Activated naive CD4-positive, alpha-beta T cell treated with anti-CD3 and anti-CD28 coated beads, Interleukin-2, amount 50 U/mL, for 24 hours (primary cell): ENCODE results near the gene SMPDL3B.
A peak's percentile ranks its signal among the peaks of the same experiment; 100 is the strongest.

Experiments used
- H3K27ac Mint-ChIP-seq: one replicate; pipeline ENCODE4 v1.8.0; 2021; ENCODE audit warnings: mild to moderate bottlenecking, mixed read lengths
- H3K27me3 Mint-ChIP-seq: one replicate; pipeline ENCODE4 v1.8.0; 2021; ENCODE audit warnings: mixed read lengths
- H3K36me3 Mint-ChIP-seq: one replicate; pipeline ENCODE4 v1.8.0; 2021; ENCODE audit warnings: mixed read lengths
- H3K4me1 Mint-ChIP-seq: one replicate; pipeline ENCODE4 v1.8.0; 2021; ENCODE audit warnings: mixed read lengths
- H3K4me3 Mint-ChIP-seq: one replicate; pipeline ENCODE4 v1.8.0; 2021; ENCODE audit warnings: mild to moderate bottlenecking, mixed read lengths
- H3K9me3 Mint-ChIP-seq: one replicate; pipeline ENCODE4 v1.8.0; 2021; ENCODE audit warnings: mixed read lengths

SMPDL3B gene

DNA sequence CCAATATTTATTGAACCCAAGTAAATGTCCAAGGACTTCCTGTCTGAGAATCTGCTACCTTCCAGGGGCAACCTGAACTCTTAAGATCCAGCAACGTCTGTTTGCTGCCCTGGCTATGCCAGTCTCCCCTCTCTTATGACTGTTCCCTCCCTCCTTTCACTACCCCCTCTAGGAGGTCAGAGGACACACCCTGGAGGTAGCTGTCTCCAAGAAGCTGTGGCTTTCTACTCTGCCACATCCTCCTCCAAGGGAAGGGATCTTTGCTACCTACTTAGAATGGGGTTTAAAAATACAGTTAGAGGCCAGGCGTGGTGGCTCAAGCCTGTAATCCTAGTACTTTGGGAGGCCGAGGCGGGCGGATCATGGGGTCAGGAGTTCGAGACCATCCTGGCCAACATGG is 3.6 kb upstream of the SMPDL3B start:
- Mint-ChIP-seq H3K36me3 (no peaks in the 10 kb centered on the region), H3K4me1 (peaks cover 16% of the 10 kb centered on the region), H3K9me3 (no peaks in the 10 kb centered on the region), H3K27me3 (peaks cover 7% of the 10 kb centered on the region), H3K27ac (no peak overlapping the region), H3K4me3 (no peak overlapping the region)

DNA sequence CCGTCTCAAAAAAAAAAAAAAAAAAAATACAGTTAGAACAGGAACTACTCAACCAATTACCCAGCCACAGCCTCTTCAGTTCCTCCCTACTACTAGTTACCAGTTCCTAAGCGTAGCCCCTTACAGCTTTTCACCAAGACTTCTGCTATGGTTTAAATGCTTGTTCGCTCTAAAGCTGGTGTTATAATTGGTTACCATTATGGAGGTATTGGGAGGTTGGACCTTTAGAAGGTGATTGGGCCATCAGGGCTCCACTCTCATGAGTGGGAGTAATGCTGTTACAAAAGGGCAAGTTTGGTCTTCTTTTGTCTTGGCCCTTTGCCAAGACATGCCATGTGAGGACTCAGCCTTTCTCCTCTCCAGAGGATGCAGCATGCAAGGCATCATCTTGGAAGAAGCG is 3.0 kb upstream of the SMPDL3B start:
- H3K4me1 Mint-ChIP-seq: peaks cover 16% of the 10 kb centered on the region
- no peaks in the 10 kb centered on the region for H3K9me3 Mint-ChIP-seq
- H3K27ac Mint-ChIP-seq: no peak overlapping the region
- H3K27me3 Mint-ChIP-seq: peaks cover 7% of the 10 kb centered on the region
- H3K4me3 Mint-ChIP-seq: no peak overlapping the region
- H3K36me3 Mint-ChIP-seq: no peaks in the 10 kb centered on the region

DNA sequence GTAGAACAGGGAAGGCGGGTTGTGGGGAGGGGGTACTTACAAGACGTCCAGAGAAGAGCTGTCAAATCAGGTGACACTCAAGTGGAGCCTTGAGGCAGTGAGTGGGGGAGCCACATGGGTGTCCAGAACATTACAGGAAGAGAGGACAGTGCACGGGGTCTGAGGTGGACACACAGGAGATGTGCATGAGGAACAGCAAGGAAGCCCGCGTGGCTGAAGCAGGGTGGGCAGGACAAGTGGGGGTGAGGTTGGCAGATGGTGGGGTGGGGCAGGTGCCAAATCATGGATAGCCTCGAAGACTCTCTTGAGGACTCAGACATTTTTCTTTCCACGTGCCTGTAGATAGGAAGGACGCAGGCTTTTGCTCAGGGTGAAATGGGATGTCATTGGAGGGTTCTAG is 921 bp downstream of the SMPDL3B start:
- Mint-ChIP-seq H3K9me3 (no peaks in the 10 kb centered on the region), H3K27me3 (peaks cover 7% of the 10 kb centered on the region), H3K4me1 (peaks cover 24% of the 10 kb centered on the region), H3K36me3 (no peaks in the 10 kb centered on the region), H3K4me3 (peak overlapping the region; percentile 82), H3K27ac (peak overlapping the region; percentile 31)

DNA sequence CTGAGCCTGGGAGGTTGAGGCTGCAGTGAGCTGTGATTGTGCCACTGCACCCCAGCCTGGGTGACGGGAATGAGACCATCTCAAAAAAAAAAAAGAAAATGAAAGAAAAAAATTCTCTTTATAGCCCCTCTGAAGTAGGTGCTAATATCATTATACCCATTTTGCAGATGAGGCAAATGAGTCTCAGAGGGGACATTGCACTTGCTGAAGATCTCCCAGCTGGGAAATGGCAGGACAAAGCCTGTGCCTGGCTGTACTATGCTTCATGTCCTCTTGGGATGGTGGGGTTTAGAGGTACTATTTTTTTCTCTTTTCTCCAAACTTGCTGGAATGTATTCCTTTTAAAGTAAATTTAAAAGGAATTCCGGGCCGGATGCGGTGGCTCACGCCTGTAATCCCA is 1.6 kb downstream of the SMPDL3B start:
- no peak overlapping the region for H3K27ac Mint-ChIP-seq
- H3K4me1 Mint-ChIP-seq: peaks cover 30% of the 10 kb centered on the region
- peaks cover 7% of the 10 kb centered on the region for H3K27me3 Mint-ChIP-seq
- H3K36me3 Mint-ChIP-seq: no peaks in the 10 kb centered on the region
- no peak overlapping the region for H3K4me3 Mint-ChIP-seq
- no peaks in the 10 kb centered on the region for H3K9me3 Mint-ChIP-seq

DNA sequence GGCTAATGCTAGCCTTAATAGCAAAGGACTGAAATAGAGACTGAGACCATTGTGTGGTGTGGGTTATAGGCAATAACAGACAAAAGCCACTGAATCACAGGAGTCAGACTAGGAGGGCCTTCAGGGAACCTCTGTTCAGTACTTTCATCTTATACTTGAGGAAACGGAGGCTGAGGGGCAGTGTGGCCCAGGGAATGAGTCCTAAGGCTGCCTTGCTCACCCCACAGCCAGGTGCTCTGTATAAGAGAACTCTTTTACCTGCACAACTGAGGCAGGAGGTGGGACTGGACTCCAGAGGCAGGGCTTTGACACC is 2.7 kb downstream of the SMPDL3B start:
- Mint-ChIP-seq H3K27ac (no peak overlapping the region), H3K36me3 (no peaks in the 10 kb centered on the region), H3K27me3 (peaks cover 7% of the 10 kb centered on the region), H3K4me3 (no peak overlapping the region), H3K4me1 (peaks cover 35% of the 10 kb centered on the region), H3K9me3 (no peaks in the 10 kb centered on the region)

DNA sequence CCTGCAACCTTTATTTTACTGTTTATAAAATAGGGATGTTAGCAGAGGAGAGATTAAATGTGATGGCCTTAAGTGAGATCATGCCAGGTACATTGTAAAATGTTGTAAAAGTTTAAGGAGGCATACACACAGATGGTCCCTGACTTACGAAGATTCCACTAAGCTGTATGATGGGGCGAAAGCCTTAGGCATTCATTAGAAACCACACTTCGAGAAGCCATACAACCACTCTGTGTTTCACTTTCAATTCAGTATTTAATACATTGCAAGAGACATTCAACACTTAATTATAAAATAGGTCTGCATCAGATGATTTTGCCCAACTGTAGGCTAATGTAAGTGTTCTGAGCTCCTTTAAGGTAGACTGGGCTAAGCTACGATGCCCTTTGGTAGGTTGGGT is 3.7 kb downstream of the SMPDL3B start:
- Mint-ChIP-seq H3K36me3 (no peaks in the 10 kb centered on the region), H3K4me3 (no peak overlapping the region), H3K4me1 (peaks cover 42% of the 10 kb centered on the region), H3K27me3 (peaks cover 5% of the 10 kb centered on the region), H3K27ac (no peak overlapping the region), H3K9me3 (no peaks in the 10 kb centered on the region)

DNA sequence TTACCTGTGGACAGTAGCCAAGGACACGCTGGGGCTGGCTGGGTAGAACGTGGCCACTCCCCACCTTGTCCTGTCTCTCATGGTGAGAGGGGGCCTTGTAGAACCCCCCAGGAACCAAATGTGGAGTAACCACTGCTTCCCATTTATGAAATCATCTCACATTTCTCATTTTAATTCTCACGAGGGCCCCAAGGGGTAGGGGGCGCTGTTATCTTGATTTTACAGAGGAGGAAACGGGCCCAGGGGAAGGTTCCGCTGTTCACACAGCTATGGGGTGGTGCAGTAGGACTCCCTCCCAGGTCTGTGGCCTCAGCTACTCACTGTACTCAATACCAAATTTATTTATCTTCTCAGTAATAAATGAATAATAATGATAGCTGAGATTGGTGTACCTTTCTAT is 5.5 kb downstream of the SMPDL3B start:
- Mint-ChIP-seq H3K4me3 (no peak overlapping the region), H3K27me3 (peaks cover 3% of the 10 kb centered on the region), H3K36me3 (no peaks in the 10 kb centered on the region), H3K9me3 (no peaks in the 10 kb centered on the region), H3K27ac (peak overlapping the region; percentile 88), H3K4me1 (peaks cover 47% of the 10 kb centered on the region)

DNA sequence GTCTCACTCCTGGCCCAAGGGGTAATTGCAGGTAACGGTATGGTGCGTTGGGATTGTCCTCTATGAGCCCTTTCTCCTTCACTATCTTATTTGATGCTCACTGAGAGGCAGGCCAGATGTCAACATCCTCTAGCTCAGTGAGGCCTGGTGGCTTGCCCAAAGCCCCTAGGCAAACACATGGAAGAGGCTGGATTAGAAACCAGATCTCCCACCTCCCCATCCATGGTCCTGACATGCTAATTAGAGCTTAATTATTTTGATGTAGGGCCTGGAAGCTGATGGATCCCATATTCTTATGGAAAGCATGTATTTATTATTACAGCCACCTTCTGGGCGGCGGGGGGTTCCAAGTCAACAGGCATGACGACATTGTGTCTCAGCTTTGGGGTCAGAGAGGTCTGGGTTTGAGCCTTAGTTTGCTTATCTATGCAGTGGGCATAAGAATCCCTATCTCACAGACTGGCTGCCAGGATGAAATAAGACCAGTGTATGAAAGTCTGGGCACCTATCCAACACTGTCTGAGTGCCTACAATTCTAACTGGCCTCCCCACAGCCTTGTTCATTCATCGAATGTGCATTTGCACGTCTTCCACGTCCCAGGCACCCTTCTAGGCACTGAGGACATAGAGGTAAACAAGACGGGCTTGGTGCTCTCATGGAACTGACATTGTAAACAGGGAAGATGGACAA is 6.2 kb downstream of the SMPDL3B start:
- H3K27me3 Mint-ChIP-seq: no peaks in the 10 kb centered on the region
- no peak overlapping the region for H3K4me3 Mint-ChIP-seq
- peak overlapping the region; percentile 88 for H3K27ac Mint-ChIP-seq
- H3K9me3 Mint-ChIP-seq: no peaks in the 10 kb centered on the region
- no peaks in the 10 kb centered on the region for H3K36me3 Mint-ChIP-seq
- peaks cover 42% of the 10 kb centered on the region for H3K4me1 Mint-ChIP-seq

DNA sequence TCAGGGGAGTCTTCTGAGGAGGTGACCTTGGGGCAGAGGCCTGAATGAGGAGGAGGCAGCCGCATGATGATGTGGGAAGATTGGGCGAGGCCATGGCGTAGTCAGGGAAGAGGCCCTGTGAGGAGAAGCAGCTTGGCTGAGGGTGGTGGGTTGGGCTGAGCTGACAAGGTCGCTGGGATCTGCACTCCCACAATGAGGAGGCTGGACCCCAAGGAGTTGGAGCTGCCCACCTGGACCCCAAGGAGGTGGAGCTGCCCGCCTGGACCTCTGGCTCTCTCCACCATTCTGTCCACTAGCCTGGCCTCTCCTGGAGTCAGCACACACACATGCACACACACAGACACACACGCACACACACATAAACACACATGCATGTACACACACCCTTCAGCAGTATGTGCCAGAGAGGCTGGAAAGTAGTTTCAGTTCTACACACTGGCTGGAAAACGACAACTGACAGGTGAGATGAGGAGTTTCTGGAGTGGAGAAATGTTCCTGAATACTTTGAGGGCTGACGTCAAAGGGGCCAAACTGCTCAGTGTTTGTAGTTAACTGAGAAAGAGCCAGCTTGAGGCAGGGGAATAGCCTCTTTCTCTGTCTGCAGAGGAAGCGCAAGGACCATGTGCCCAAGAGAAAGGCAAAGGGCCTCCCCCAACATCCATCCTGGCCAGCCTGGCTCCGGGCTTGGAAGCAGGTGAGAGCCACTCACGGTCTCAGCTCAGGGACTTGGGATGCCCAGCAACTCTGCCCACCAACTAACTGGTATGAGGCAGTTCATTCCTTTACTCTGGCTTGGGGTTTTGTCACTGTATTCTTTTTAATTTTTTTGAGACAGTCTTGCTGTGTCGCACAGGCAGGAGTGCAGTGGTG is 7.1 kb downstream of the SMPDL3B start:
- no peaks in the 10 kb centered on the region for H3K9me3 Mint-ChIP-seq
- no peaks in the 10 kb centered on the region for H3K36me3 Mint-ChIP-seq
- peaks cover 42% of the 10 kb centered on the region for H3K4me1 Mint-ChIP-seq
- peak overlapping the region; percentile 37 for H3K27ac Mint-ChIP-seq
- H3K4me3 Mint-ChIP-seq: no peak overlapping the region
- no peaks in the 10 kb centered on the region for H3K27me3 Mint-ChIP-seq

DNA sequence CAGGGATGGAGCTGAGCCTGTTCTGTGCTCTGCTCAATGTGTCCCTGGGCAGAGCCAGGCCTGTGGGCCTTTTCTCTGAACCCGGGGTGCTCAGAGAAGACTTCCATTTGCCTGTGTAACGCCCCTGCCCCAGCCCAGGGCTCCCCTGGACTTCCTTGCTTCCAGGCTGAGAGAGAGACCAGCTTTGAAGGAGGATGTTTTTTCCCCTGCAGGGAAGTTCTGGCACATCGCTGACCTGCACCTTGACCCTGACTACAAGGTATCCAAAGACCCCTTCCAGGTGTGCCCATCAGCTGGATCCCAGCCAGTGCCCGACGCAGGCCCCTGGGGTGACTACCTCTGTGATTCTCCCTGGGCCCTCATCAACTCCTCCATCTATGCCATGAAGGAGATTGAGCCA is 10.2 kb downstream of the SMPDL3B start:
- Mint-ChIP-seq H3K4me3 (no peak overlapping the region), H3K27ac (no peak overlapping the region), H3K9me3 (no peaks in the 10 kb centered on the region), H3K4me1 (peaks cover 42% of the 10 kb centered on the region), H3K27me3 (no peaks in the 10 kb centered on the region), H3K36me3 (no peaks in the 10 kb centered on the region)

DNA sequence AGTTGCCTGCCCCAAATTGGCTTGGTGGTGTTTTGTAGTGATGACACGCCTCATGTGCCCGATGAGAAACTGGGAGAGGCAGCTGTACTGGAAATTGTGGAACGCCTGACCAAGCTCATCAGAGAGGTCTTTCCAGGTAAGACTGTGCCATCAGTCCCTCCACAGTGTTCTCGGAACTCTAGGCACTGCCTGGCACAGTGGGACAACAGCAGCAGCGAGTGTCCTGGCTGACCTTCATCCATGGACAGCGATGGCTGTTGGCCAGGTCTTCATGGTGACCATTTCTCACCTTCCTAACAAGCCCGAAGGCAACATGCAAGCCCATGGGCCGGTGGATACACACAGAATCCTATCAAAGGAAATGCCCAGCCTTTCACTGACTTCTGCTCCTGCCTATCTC is 14.2 kb downstream of the SMPDL3B start:
- H3K27ac Mint-ChIP-seq: no peak overlapping the region
- H3K36me3 Mint-ChIP-seq: no peaks in the 10 kb centered on the region
- H3K4me3 Mint-ChIP-seq: no peak overlapping the region
- peaks cover 9% of the 10 kb centered on the region for H3K4me1 Mint-ChIP-seq
- H3K9me3 Mint-ChIP-seq: no peaks in the 10 kb centered on the region
- no peaks in the 10 kb centered on the region for H3K27me3 Mint-ChIP-seq

DNA sequence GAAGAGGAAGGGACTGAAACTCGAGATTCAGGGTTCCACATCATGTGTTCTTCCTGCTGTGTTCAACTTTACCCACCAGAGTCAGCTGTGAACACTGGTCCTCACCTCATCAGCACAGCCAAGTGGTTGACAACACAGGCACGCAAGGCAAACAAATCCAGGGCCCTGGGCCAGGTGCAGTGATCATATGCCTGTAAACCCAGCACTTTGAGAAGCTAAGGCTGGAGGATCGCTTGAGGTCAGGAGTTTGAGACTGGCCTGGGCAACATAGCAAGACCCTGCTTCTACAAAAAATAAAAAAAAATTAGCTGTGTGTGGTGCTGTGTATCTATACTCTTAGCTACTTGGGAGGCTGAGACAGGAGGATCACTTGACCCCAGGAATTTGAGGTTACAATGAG is 16.6 kb downstream of the SMPDL3B start:
- no peaks in the 10 kb centered on the region for H3K36me3 Mint-ChIP-seq
- H3K27ac Mint-ChIP-seq: no peak overlapping the region
- no peaks in the 10 kb centered on the region for H3K4me1 Mint-ChIP-seq
- no peaks in the 10 kb centered on the region for H3K9me3 Mint-ChIP-seq
- H3K27me3 Mint-ChIP-seq: no peaks in the 10 kb centered on the region
- H3K4me3 Mint-ChIP-seq: no peak overlapping the region

DNA sequence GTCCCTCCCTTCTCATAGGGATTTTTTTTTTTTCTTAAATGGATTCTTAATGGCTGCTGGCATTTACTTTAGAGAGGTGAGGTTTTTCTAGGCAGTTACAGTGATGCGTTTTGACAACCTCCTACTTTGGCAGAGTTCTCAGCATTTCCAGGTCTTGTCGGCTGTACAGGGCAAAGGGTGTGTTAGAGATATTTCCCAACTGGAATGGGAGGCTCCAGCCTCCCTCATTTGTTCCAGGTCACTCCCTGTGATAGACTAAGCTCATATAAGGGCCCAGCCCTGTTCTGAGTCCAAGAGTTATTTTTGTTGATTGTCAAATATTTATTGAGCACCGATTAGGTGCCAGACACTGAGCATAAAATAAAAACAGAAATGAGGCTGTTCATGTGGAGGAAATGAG is 17.3 kb downstream of the SMPDL3B start:
- H3K27me3 Mint-ChIP-seq: no peaks in the 10 kb centered on the region
- no peaks in the 10 kb centered on the region for H3K4me1 Mint-ChIP-seq
- H3K4me3 Mint-ChIP-seq: no peak overlapping the region
- H3K9me3 Mint-ChIP-seq: no peaks in the 10 kb centered on the region
- H3K36me3 Mint-ChIP-seq: no peaks in the 10 kb centered on the region
- no peak overlapping the region for H3K27ac Mint-ChIP-seq

DNA sequence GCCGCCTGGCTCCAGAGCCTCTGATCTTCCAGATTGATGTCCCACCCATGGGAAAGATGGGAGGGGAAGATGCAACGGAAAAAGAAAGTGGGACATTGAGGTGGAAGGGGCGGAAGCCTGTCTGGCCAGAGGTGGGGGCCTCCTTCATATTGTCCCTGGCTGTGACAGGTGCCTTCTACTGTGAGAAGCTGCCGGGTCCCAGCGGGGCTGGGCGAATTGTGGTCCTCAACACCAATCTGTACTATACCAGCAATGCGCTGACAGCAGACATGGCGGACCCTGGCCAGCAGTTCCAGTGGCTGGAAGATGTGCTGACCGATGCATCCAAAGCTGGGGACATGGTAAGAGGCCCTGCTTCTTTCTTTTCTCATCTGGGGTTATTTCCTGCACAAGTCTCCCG is 19.4 kb downstream of the SMPDL3B start:
- H3K4me3 Mint-ChIP-seq: no peak overlapping the region
- no peaks in the 10 kb centered on the region for H3K36me3 Mint-ChIP-seq
- H3K27ac Mint-ChIP-seq: no peak overlapping the region
- H3K27me3 Mint-ChIP-seq: no peaks in the 10 kb centered on the region
- peaks cover 5% of the 10 kb centered on the region for H3K4me1 Mint-ChIP-seq
- H3K9me3 Mint-ChIP-seq: no peaks in the 10 kb centered on the region

DNA sequence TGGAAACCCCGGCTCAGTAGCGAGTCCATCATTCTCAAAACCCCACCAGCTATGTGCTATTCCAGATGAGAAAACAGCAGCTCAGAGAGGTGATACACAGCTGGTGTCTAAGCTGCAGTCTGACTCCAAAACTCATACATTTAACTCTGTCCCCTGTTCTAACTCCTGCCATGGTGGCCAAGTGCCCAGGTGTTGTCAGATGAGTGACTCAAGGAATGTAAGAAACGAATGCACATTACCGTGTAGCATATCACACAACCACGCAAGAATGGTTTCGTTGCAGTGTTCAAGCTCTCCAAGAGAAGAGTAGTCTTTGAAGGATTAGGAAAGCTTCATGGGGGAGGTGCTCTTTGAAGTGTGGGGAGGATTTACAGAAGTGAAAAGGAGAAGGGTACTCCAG is 20.3 kb downstream of the SMPDL3B start:
- H3K4me3 Mint-ChIP-seq: no peak overlapping the region
- no peaks in the 10 kb centered on the region for H3K9me3 Mint-ChIP-seq
- no peaks in the 10 kb centered on the region for H3K36me3 Mint-ChIP-seq
- H3K27ac Mint-ChIP-seq: no peak overlapping the region
- H3K4me1 Mint-ChIP-seq: peaks cover 9% of the 10 kb centered on the region
- no peaks in the 10 kb centered on the region for H3K27me3 Mint-ChIP-seq

DNA sequence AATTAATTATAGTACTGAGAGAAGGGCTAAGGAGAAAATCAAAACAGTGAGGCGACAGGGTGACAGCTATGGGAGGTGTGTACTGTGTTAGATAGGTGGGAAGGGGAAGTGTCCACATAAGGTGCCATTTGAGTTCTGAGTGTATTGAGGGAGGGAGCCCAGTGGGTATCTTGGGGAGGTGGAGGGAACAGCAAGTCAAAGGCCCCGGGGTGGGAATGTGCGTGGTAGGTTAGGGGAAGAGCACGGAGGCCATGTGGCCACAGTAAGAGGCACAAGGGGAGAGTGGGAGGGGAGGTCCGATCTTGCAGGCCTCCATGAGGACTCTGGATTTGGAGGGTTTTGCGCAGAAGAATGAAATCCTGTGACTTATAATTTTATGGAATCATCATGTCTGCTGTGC is 22.0 kb downstream of the SMPDL3B start:
- no peaks in the 10 kb centered on the region for H3K9me3 Mint-ChIP-seq
- H3K36me3 Mint-ChIP-seq: no peaks in the 10 kb centered on the region
- H3K27ac Mint-ChIP-seq: no peak overlapping the region
- no peak overlapping the region for H3K4me3 Mint-ChIP-seq
- no peaks in the 10 kb centered on the region for H3K27me3 Mint-ChIP-seq
- peaks cover 25% of the 10 kb centered on the region for H3K4me1 Mint-ChIP-seq
